HG03060 (cell line): ENCODE measurements around the gene DAD1.

Experiments used
- ATAC-seq: cut with Tn5 transposase; IDR thresholded peaks from one replicate; pipeline ENCODE4 v1.9.1; 2021; ENCODE audit warnings: low read depth, moderate number of reproducible peaks; ENCODE audit not compliant: unreplicated experiment

The DAD1 gene

GRCh38 chr14:22522466-22522957, 66.5 kb downstream of the DAD1 start:
- no peak for ATAC-seq

DNA sequence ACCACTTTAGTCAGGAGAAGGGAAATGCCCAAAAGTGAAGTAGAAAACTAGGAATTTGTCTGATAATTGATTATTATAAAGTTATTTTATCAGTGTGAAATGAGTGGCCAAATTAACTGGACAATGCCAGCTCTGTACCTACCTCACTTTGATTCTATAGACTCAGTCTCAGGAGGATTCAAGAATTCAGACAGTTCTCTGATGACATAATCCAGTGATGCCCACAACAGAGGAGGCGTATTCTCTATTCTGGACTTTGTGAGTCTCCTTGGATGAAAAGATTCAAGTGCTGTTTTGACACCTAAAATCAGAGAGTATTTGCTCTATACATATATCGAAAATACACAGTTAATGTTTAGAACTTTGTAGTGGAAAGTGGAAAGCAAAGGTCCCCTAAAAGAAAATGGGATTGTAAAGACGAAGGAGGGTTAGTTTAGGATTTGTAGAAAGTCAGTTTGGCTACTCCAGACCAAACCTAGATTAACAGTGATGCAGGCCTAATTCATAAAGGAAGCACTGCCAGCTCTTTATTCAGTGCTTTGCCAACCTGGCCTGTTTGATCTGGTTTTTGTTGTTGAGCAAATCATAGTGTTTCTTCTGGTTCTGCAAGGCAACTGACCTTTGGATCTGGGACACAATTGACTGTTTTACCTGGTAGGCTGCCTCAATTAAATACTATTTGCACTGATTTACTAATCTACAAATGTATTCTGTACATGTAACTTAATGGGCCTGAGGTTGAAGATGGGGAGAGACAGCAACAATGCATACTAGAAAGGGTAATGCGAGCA, 67.4 kb downstream of the DAD1 start:
- no peak for ATAC-seq

DNA sequence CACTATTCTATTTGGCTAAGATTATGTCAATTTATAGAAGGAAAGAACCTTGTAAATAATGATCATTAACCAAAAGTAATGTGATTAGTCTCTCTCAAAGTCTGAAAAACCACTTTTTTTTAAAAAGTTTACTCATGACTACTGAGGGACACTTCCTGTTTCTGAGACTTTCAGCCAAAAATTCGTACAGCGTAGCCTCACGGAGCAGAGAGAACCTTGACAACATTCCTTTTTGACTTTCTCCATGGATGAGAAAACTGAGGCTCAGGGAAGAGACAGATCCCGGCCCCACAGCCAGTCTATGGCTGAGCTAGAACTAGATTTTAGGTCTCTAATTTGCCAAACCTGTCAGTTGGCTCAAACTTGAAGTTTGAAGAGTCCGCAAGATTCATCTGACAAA, 68.2 kb downstream of the DAD1 start:
- no peak for ATAC-seq

DNA sequence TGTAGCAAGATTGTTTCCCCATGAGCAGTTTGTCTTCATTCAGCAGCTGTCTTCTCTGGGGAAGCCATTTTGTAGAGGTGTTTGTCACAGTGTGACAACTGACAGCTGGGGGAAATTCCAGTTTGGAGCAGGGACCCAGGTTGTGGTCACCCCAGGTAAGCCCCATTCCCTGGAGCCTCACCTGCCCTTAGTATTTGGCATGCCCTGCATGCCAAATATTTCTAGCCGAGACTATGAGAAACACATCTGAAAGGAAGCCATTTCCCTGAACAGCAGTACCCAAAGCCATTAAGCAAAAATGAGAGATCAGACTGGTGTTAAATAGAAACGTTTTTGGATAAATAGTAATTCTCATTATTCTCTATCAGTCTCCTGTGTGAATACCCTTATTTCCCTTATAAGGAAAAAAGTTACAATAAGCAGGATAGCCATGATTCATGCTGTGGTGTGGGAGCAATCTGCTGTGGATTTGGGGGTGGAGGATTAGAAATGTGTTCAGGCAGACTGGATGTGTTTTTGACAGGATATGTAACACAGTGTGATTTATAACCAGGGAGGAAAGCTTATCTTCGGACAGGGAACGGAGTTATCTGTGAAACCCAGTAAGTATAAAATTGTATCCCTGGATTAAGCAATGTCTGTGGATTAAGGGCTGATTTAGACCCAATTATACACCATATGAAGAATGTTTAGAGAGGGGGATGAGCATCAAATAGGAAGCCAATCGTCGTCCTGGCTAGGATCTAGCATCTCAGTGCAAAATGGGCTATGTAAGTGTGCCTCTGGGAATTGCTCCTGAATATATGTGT, 68.9 kb downstream of the DAD1 start:
- no peak for ATAC-seq

DNA sequence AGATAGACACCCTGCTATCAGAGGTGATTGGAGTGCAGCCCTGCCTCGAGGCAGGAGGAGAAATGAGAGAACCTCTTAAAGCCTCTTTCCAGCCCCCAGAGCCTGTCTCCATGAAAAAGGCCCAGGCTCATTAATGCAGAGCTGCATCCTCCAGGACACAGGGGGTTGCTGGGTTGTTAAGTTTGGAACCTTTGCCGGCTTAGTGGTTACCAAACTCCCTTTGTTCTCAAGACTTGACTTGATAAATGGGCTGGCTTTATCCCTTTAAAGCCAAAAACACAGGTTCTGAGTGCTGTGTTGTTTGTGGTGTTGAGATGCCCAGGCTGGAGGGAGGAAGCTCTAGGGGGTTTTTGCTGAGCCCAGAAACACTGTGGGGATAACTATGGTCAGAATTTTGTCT, 71.0 kb downstream of the DAD1 start:
- ATAC-seq, result no peak

DNA sequence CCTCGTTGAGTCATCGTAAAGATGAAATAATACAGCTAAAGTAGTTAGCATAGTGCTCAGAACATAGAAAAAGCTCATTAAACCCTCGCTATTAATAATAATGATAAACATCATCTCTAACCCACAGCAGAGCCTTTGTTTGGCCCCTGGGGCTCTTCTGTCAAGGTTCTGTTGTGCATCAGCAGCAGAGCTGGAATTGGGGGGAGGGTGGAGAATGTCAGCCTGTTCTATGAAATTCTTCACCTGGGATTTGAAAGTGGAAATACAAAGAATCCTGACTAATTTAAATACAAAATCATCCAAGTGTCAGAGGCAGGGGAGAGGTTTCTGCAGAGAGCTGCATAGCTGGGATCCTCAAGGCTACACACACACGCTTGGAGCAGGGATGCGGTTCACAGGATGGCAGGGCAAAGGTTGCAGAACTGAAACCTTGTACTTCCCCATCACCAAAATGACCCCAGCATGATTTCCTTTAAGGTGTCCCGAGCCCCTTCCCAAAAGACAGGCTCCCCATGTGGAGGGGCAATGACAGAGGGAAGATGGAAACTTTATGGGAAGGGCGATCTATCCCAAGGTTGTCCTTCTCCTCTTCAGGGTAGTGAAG, 71.8 kb downstream of the DAD1 start:
- no peak for ATAC-seq

DNA sequence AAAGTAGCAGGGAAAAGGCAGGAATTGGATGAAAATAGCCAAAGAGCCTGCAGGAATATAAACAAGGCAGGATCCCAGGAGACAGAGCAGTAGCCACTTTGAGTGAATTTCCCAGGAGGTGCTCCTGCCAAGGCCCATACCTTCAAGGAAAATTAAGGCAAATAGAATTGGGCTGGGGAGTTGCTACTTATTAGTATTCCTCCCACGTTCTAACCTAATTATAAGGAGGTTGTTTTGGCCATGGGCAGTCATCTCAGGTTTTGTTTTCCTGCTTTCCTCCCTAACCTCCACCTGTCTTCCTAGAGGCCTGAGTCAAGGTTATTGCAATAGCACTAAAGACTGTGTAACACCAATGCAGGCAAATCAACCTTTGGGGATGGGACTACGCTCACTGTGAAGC, 73.1 kb downstream of the DAD1 start:
- no peak for ATAC-seq
